Esophagus squamous epithelium (tissue), 4 donors: ENCODE data around the gene SLC12A9.

Experiments
- CTCF ChIP-seq, 6 experiments: fragments of 450-650 bp in 4 of 6; fragments of 200-600 bp in 2 of 6; sonication (generic) in 2 of 6; IDR thresholded peaks; one replicate each; pipeline ENCODE4 v1.5.1; 2016 to 2019; ENCODE audit warnings: antibody characterized with exemption in 6 of 6, mild to moderate bottlenecking in 4 of 6, moderate library complexity in 4 of 6
- POLR2A ChIP-seq, 4 donors: fragments of 450-650 bp; IDR thresholded peaks; one replicate each; pipeline ENCODE4 v1.6.1; 2017; ENCODE audit warnings: antibody characterized with exemption in 4 of 4, mild to moderate bottlenecking in 4 of 4, moderate library complexity in 3 of 4

GRCh38 chr7:100914879-100915447, 62.5 kb downstream of the SLC12A9 start:
- TF ChIP-seq CTCF (IDR thresholded peaks at IDR 0.05) (no peak), POLR2A (IDR thresholded peaks at IDR 0.05) (no peak)
